SK-N-MC (cell line): ENCODE data around the gene IPPK.

Experiments
- EZH2 ChIP-seq: fragments of 200-600 bp; sonication (generic); IDR thresholded peaks from one replicate; pipeline ENCODE4 v1.6.1; 2017; ENCODE audit warnings: antibody characterized with exemption
- POLR2AphosphoS5 ChIP-seq: IDR thresholded peaks from 2 replicates; pipeline ENCODE4 v1.6.1; 2012; ENCODE audit warnings: mild to moderate bottlenecking, low read depth, low read length, borderline replicate concordance

DNA sequence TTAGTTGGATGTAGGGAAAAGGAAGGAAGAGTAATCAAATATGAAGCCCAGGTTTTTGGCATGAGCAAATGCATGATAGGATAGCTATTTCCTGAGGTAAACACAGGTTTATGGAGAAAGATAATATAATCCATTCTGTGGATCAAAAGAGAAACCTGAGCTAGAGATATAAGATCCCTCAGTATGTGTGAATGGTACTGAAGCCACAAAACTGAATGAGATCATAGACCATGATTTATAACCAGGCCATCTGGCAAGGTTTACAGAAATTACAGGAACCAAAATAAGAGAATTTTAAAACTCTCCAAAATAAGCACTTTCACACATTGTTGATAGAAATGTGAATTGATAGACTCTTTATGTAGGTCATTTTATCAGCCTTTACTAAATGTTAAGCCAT is 105.4 kb downstream of the IPPK start:
- TF ChIP-seq POLR2AphosphoS5 = no peak
- TF ChIP-seq EZH2 = no peak
